ENCODE measurements around the gene GSTM1.

GSTM1 gene

DNA sequence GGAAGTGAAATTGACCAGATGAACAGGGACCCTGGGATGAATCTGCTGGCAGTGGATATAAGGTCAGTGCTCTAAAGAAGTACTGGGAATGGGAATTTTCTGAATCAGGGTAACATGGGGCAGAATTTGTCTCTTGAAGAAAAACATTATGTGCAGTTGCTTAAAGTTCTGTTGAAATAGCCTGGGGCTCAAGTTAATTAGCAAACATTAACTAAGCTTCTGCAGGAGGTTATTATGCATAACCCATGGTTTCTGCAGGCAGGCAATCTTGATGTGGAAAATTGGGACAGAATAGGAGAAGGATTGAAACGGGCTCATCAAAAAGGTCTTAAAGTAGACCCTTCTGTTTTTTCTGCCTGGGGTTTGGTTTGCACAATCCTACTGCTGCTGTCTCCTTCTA, 38.4 kb downstream of the GSTM1 start:
- ATAC-seq: no peak
- TF ChIP-seq ARNTL (CRISPR knock-in tag; IDR thresholded peaks at IDR 0.05; ENCODE audit: borderline replicate concordance, low read depth): no peak

DNA sequence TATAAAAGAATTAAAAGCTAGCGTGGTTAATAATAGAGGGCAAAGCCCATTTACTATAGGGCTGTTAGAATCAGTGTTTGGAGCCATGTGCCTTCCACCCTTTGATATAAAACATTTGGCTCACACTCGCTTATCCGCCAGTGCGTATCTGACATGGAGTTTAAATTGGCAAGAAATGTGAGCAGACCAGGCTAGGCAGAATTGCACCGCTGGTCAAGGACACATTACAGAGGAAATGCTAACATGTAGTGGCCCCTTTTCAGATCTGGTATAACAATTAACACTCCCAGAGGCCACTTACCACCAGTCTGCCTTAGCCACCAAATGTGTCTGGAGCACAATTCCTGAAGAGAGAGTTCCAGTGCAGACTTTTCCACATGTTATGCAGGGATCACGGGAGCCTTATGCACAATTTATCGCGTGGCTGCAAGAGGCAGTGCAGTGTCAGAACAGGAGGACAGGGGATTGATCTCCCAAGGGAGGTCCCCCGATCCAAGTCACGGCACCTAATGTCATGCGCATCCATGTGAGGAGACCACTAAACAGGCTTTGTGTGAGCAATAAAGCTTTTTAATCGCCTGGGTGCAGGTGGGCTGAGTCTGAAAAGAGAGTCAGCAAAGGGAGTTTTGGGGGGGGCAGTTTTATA, 39.2 kb downstream of the GSTM1 start:
- ATAC-seq: no peak
- TF ChIP-seq ZFP30 (CRISPR knock-in tag; IDR thresholded peaks at IDR 0.05) (no peak), ZNF565 (CRISPR knock-in tag; conservative IDR thresholded peaks at IDR 0.05; ENCODE audit: low read depth) (no peak), PATZ1 (CRISPR knock-in tag; IDR thresholded peaks at IDR 0.05; ENCODE audit: borderline replicate concordance) (no peak), ARNTL (CRISPR knock-in tag; IDR thresholded peaks at IDR 0.05; ENCODE audit: borderline replicate concordance, low read depth) (no peak), PPARA (CRISPR knock-in tag; IDR thresholded peaks at IDR 0.05; ENCODE audit: borderline replicate concordance) (no peak)

DNA sequence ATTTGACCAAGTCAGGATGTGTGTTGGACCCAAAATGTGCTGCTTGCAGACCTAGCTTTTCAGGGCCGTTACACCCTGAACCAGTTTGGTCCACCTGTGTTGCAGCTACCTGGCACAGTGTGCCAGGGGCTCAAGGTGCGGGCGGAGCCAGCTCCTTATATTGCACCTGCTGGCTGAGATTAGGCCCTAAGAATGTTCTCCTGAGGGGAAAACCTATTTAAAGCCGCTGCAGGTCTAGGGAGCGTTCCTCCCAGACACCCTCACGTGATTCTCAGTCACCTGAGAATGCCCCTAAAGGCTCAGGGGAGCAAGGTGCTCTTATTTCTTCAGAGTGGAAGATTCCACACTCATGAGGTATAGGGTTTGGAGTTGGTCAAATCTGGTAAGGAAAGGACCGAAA, 41.3 kb downstream of the GSTM1 start:
- no peak for TF ChIP-seq ZC3H10 (CRISPR knock-in tag; IDR thresholded peaks at IDR 0.05)
- TF ChIP-seq ZNF70 (CRISPR knock-in tag; IDR thresholded peaks at IDR 0.05): no peak
- TF ChIP-seq, protein P1, sequence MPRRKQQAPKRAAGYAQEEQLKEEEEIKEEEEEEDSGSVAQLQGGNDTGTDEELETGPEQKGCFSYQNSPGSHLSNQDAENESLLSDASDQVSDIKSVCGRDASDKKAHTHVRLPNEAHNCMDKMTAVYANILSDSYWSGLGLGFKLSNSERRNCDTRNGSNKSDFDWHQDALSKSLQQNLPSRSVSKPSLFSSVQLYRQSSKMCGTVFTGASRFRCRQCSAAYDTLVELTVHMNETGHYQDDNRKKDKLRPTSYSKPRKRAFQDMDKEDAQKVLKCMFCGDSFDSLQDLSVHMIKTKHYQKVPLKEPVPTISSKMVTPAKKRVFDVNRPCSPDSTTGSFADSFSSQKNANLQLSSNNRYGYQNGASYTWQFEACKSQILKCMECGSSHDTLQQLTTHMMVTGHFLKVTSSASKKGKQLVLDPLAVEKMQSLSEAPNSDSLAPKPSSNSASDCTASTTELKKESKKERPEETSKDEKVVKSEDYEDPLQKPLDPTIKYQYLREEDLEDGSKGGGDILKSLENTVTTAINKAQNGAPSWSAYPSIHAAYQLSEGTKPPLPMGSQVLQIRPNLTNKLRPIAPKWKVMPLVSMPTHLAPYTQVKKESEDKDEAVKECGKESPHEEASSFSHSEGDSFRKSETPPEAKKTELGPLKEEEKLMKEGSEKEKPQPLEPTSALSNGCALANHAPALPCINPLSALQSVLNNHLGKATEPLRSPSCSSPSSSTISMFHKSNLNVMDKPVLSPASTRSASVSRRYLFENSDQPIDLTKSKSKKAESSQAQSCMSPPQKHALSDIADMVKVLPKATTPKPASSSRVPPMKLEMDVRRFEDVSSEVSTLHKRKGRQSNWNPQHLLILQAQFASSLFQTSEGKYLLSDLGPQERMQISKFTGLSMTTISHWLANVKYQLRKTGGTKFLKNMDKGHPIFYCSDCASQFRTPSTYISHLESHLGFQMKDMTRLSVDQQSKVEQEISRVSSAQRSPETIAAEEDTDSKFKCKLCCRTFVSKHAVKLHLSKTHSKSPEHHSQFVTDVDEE (CRISPR knock-in tag; IDR thresholded peaks at IDR 0.05): no peak
- TF ChIP-seq POU6F1 (CRISPR knock-in tag; IDR thresholded peaks at IDR 0.05; ENCODE audit: borderline replicate concordance, low read depth): no peak
- TF ChIP-seq TOX (CRISPR knock-in tag; IDR thresholded peaks at IDR 0.05; ENCODE audit: borderline replicate concordance): no peak
- no peak for TF ChIP-seq GLIS3 (CRISPR knock-in tag; IDR thresholded peaks at IDR 0.05)
- TF ChIP-seq OSR1 (CRISPR knock-in tag; IDR thresholded peaks at IDR 0.05): no peak
- TF ChIP-seq ESRRG (CRISPR knock-in tag; IDR thresholded peaks at IDR 0.05): no peak
- no peak for TF ChIP-seq TCF4 (CRISPR knock-in tag; IDR thresholded peaks at IDR 0.05; ENCODE audit: borderline replicate concordance)
- TF ChIP-seq ZFP30 (CRISPR knock-in tag; IDR thresholded peaks at IDR 0.05): no peak
- ATAC-seq: no peak

GRCh38 chr1:109730666-109731065, 43.0 kb downstream of the GSTM1 start:
- no peak for TF ChIP-seq ZNF565 (CRISPR knock-in tag; conservative IDR thresholded peaks at IDR 0.05; ENCODE audit: low read depth)
- no peak for TF ChIP-seq ISL1 (CRISPR knock-in tag; IDR thresholded peaks at IDR 0.05)
- no peak for TF ChIP-seq ARNTL (CRISPR knock-in tag; IDR thresholded peaks at IDR 0.05; ENCODE audit: borderline replicate concordance, low read depth)
- no peak for TF ChIP-seq PPARA (CRISPR knock-in tag; IDR thresholded peaks at IDR 0.05; ENCODE audit: borderline replicate concordance)
- TF ChIP-seq RARB (CRISPR knock-in tag; IDR thresholded peaks at IDR 0.05): no peak
- no peak for TF ChIP-seq ZFP3 (CRISPR knock-in tag; IDR thresholded peaks at IDR 0.05)
- no peak for TF ChIP-seq ZNF8 (CRISPR knock-in tag; IDR thresholded peaks at IDR 0.05)
- TF ChIP-seq TOX (CRISPR knock-in tag; IDR thresholded peaks at IDR 0.05; ENCODE audit: borderline replicate concordance): no peak
- no peak for TF ChIP-seq CSDC2 (CRISPR knock-in tag; IDR thresholded peaks at IDR 0.05)
- ATAC-seq: no peak

GRCh38 chr1:109732390-109732881, 44.8 kb downstream of the GSTM1 start:
- TF ChIP-seq BACH2 (CRISPR knock-in tag; IDR thresholded peaks at IDR 0.05; ENCODE audit: borderline replicate concordance) (no peak), GLIS3 (CRISPR knock-in tag; IDR thresholded peaks at IDR 0.05) (no peak)
- ATAC-seq: peak; percentile 21; the same call in 1 of the 3 replicates

All from SK-N-SH treated with all-trans-retinoic acid at 6 μM for 48 hours (cell line).